ENCODE measurements around the gene LYPD6B. TPM values are rescaled to one million over a fixed set of nuclear protein-coding genes. Genes with fewer than 3 reads are reported as not detected.
A peak's percentile ranks its signal among the peaks of the same experiment; 100 is the strongest.

The LYPD6B gene
- total RNA-seq, 2 experiments from 2014 or later: not detected

GRCh38 chr2:149156971-149157740 lies 118.7 kb downstream of the LYPD6B start:
- Mint-ChIP-seq H3K4me3 (no peak overlapping the region), H3K9me3 (no peaks in the 10 kb centered on the region), H3K36me3 (ENCODE audit: low read depth) (no peaks in the 10 kb centered on the region), H3K27me3 (peaks cover 22% of the 10 kb centered on the region), H3K4me1 (peaks cover 11% of the 10 kb centered on the region), H3K27ac (no peak overlapping the region)
- no peak for DNase-seq
- ChIA-PET POLR2A (no interaction called here), CTCF (interaction anchor here (1.1 kb wide), 1 partner anchor 8 kb away, joined by 3 read pairs; no protein-coding TSS in a partner anchor)

DNA sequence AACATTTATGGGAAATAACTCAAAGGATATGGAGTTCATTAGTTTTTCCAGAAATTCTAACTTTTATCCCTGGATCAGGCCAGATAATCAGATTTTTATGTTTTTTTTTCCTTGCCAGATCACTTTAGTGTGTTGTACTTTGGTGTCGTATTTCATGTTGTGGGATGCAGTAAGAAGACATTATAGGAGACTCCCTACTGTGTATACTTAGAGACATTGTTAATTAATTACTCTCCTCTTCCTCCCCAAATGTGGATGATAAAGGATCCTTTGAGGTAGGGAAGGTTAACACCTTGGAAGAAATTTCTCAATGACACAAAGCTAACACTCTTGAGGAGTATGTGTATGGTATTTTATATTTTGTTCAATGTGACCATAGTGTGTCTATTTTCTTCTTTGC lies 120.5 kb downstream of the LYPD6B start:
- Mint-ChIP-seq H3K9me3 (no peaks in the 10 kb centered on the region), H3K27ac (no peak overlapping the region), H3K36me3 (ENCODE audit: low read depth) (no peaks in the 10 kb centered on the region), H3K27me3 (peaks cover 27% of the 10 kb centered on the region), H3K4me1 (peaks cover 11% of the 10 kb centered on the region), H3K4me3 (no peak overlapping the region)
- no peak for DNase-seq
- CTCF ChIA-PET: no interaction called here
- POLR2A ChIA-PET: no interaction called here

- H3K27ac Mint-ChIP-seq: no peak overlapping the region
- no peak overlapping the region for H3K4me3 Mint-ChIP-seq
- H3K36me3 Mint-ChIP-seq (ENCODE audit: low read depth): no peaks in the 10 kb centered on the region
- peaks cover 27% of the 10 kb centered on the region for H3K27me3 Mint-ChIP-seq
- peaks cover 11% of the 10 kb centered on the region for H3K4me1 Mint-ChIP-seq
- H3K9me3 Mint-ChIP-seq: no peaks in the 10 kb centered on the region
- no peak for DNase-seq
- CTCF ChIA-PET: interaction anchor here (1.1 kb wide), 1 partner anchor 12 kb away, joined by 3 read pairs; no protein-coding TSS in a partner anchor
- POLR2A ChIA-PET: no interaction called here
Measured at GRCh38 chr2:149160195-149160594, 121.7 kb downstream of the LYPD6B start.

- Mint-ChIP-seq H3K4me1 (peaks cover 11% of the 10 kb centered on the region), H3K27me3 (peaks cover 28% of the 10 kb centered on the region), H3K27ac (no peak overlapping the region), H3K9me3 (no peaks in the 10 kb centered on the region), H3K4me3 (no peak overlapping the region), H3K36me3 (ENCODE audit: low read depth) (no peaks in the 10 kb centered on the region)
- peak; percentile 24 for DNase-seq
- POLR2A ChIA-PET: no interaction called here
- CTCF ChIA-PET: interaction anchor here (1.1 kb wide), 1 partner anchor 13 kb away, joined by 3 read pairs; no protein-coding TSS in a partner anchor
Measured at GRCh38 chr2:149160701-149161217, 122.3 kb downstream of the LYPD6B start.

GRCh38 chr2:149161481-149162225 lies 123.2 kb downstream of the LYPD6B start:
- H3K27me3 Mint-ChIP-seq: peaks cover 29% of the 10 kb centered on the region
- no peaks in the 10 kb centered on the region for H3K36me3 Mint-ChIP-seq (ENCODE audit: low read depth)
- DNase-seq: no peak
- no peaks in the 10 kb centered on the region for H3K9me3 Mint-ChIP-seq
- ChIA-PET POLR2A (no interaction called here), CTCF (no interaction called here)
- no peak overlapping the region for H3K27ac Mint-ChIP-seq
- peaks cover 11% of the 10 kb centered on the region for H3K4me1 Mint-ChIP-seq
- no peak overlapping the region for H3K4me3 Mint-ChIP-seq

DNA sequence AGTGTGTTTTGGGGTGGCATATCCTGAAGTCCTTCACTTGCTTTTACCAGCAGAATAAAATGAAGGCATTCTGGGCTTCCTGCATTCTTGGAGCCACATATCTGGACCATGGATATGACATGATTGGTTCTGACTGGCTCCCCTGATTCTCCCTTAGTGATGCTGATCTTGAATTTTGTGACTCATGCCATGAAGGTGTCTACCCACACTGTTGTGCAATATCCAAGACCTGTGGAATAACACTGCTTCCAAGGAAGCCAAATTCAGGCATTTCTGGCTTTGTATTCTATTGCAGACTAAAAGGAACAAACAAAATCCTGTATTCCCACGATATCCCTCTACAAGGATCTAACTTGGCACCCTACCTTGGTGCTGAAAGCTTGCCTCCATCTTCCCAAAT lies 125.8 kb downstream of the LYPD6B start:
- Mint-ChIP-seq H3K36me3 (ENCODE audit: low read depth) (no peaks in the 10 kb centered on the region), H3K27ac (no peak overlapping the region), H3K4me1 (peaks cover 26% of the 10 kb centered on the region), H3K4me3 (no peak overlapping the region), H3K9me3 (no peaks in the 10 kb centered on the region), H3K27me3 (peaks cover 27% of the 10 kb centered on the region)
- ChIA-PET CTCF (no interaction called here), POLR2A (no interaction called here)
- no peak for DNase-seq

- CTCF ChIA-PET: no interaction called here
- peaks cover 25% of the 10 kb centered on the region for H3K27me3 Mint-ChIP-seq
- H3K36me3 Mint-ChIP-seq (ENCODE audit: low read depth): no peaks in the 10 kb centered on the region
- H3K4me1 Mint-ChIP-seq: peaks cover 26% of the 10 kb centered on the region
- H3K27ac Mint-ChIP-seq: no peak overlapping the region
- no peak for DNase-seq
- H3K9me3 Mint-ChIP-seq: no peaks in the 10 kb centered on the region
- POLR2A ChIA-PET: no interaction called here
- H3K4me3 Mint-ChIP-seq: no peak overlapping the region
Measured at GRCh38 chr2:149164827-149165226, 126.3 kb downstream of the LYPD6B start.

GRCh38 chr2:149167001-149167780 lies 128.7 kb downstream of the LYPD6B start:
- H3K27me3 Mint-ChIP-seq: peaks cover 21% of the 10 kb centered on the region
- no peaks in the 10 kb centered on the region for H3K36me3 Mint-ChIP-seq (ENCODE audit: low read depth)
- ChIA-PET CTCF (no interaction called here), POLR2A (no interaction called here)
- no peak overlapping the region for H3K27ac Mint-ChIP-seq
- peaks cover 15% of the 10 kb centered on the region for H3K4me1 Mint-ChIP-seq
- H3K9me3 Mint-ChIP-seq: peaks cover 9% of the 10 kb centered on the region
- H3K4me3 Mint-ChIP-seq: no peak overlapping the region
- peak; percentile 47 for DNase-seq

DNA sequence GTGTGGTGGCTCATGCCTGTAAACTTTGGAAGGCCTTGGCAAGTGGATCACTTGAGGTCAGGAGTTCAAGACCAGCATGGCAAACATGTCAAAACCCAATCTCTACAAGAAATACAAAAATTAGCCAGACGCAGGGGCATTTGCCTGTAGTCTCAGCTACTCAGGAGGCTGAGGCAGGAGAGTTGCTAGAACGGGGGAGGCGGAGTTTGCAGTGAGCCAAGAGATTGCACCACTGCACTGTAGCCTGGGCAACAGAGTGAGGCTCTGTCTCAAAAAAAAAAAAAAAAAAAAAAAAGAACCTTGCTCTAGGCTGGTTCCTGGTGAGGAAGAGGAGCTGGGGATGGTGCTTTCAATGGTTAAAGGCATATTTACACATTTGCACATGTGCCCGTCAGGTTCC lies 129.4 kb downstream of the LYPD6B start:
- peaks cover 12% of the 10 kb centered on the region for H3K9me3 Mint-ChIP-seq
- no peaks in the 10 kb centered on the region for H3K36me3 Mint-ChIP-seq (ENCODE audit: low read depth)
- no peak for DNase-seq
- POLR2A ChIA-PET: no interaction called here
- H3K27ac Mint-ChIP-seq: no peak overlapping the region
- CTCF ChIA-PET: no interaction called here
- H3K4me1 Mint-ChIP-seq: peaks cover 15% of the 10 kb centered on the region
- H3K27me3 Mint-ChIP-seq: peaks cover 21% of the 10 kb centered on the region
- H3K4me3 Mint-ChIP-seq: no peak overlapping the region

DNA sequence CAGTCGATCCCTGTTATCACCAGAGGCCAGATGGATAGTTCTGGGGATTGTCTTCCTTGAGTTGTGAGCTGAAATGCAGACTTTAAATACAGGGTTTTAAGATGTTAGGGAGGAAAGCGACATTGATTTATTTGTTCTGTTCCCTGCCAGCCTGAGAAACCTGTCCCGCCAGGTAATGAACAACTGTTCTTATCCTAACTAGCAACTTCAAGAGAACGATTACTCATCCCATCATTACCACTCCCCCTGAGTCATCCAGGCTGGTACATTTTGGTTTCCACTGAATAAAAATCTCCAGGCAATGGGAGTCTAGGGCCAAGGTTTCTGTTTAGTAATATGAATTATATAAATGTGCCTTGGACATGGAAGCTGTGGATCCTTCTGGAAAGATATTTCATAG lies 131.2 kb downstream of the LYPD6B start:
- no peak overlapping the region for H3K27ac Mint-ChIP-seq
- peaks cover 15% of the 10 kb centered on the region for H3K4me1 Mint-ChIP-seq
- H3K27me3 Mint-ChIP-seq: peaks cover 14% of the 10 kb centered on the region
- no peak overlapping the region for H3K4me3 Mint-ChIP-seq
- CTCF ChIA-PET: no interaction called here
- no peak for DNase-seq
- H3K9me3 Mint-ChIP-seq: peaks cover 12% of the 10 kb centered on the region
- POLR2A ChIA-PET: no interaction called here
- no peaks in the 10 kb centered on the region for H3K36me3 Mint-ChIP-seq (ENCODE audit: low read depth)

DNA sequence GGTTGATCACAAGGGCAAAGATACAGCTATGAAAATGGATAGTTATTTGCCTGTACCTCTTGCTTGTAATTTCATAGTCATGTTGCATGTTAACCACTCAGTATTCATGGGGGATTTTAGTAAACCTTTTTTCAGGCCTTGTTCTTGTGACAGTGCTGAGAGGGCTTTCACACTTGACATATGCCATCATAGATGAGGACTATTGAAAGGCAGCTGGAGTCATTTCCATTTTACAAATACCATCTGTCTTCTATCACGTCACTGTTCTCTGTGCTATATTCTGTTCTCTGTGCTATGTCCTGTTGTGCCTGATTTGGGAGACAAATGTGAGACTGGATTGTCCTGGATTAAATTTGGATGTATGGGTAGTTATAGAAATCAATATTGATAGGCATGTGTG lies 131.7 kb downstream of the LYPD6B start:
- Mint-ChIP-seq H3K4me3 (no peak overlapping the region), H3K4me1 (peaks cover 15% of the 10 kb centered on the region), H3K27me3 (peaks cover 15% of the 10 kb centered on the region), H3K36me3 (ENCODE audit: low read depth) (no peaks in the 10 kb centered on the region), H3K27ac (no peak overlapping the region), H3K9me3 (peaks cover 12% of the 10 kb centered on the region)
- no peak for DNase-seq
- POLR2A ChIA-PET: no interaction called here
- CTCF ChIA-PET: no interaction called here

GRCh38 chr2:149170911-149171310 lies 132.4 kb downstream of the LYPD6B start:
- Mint-ChIP-seq H3K9me3 (peaks cover 12% of the 10 kb centered on the region), H3K4me3 (no peak overlapping the region), H3K27me3 (peaks cover 13% of the 10 kb centered on the region), H3K27ac (no peak overlapping the region), H3K36me3 (ENCODE audit: low read depth) (no peaks in the 10 kb centered on the region), H3K4me1 (peaks cover 15% of the 10 kb centered on the region)
- CTCF ChIA-PET: no interaction called here
- POLR2A ChIA-PET: interaction anchor here (0.6 kb wide), 1 partner anchor 416 kb away, joined by 3 read pairs; the partner anchor contains the start of gene MMADHC
- no peak for DNase-seq

- no peak for DNase-seq
- Mint-ChIP-seq H3K27ac (no peak overlapping the region), H3K4me1 (peaks cover 3% of the 10 kb centered on the region), H3K36me3 (ENCODE audit: low read depth) (no peaks in the 10 kb centered on the region), H3K9me3 (peaks cover 12% of the 10 kb centered on the region), H3K27me3 (peaks cover 9% of the 10 kb centered on the region), H3K4me3 (no peak overlapping the region)
- POLR2A ChIA-PET: no interaction called here
- CTCF ChIA-PET: no interaction called here
Measured at GRCh38 chr2:149173220-149173619, 134.7 kb downstream of the LYPD6B start.
